Fibroblast of mammary gland (primary cell): Measurements from ENCODE around the gene MYL11.
A peak's percentile ranks its signal among the peaks of the same experiment; 100 is the strongest.

Experiments
- DNase-seq: peaks from one replicate; pipeline ENCODE4 v3.0.0-alpha.2; 2010; ENCODE audit warnings: low read depth
- H3K4me3 ChIP-seq: 2 replicates; pipeline ENCODE4 v1.5.1; 2011; ENCODE audit warnings: low read depth, mild to moderate bottlenecking, low read length, moderate library complexity; ENCODE audit not compliant: control insufficient read depth
- CTCF ChIP-seq: conservative IDR thresholded peaks from 2 replicates; pipeline ENCODE4 v1.5.1; 2011; ENCODE audit warnings: low read depth, low read length, inconsistent platforms; ENCODE audit not compliant: control insufficient read depth, insufficient read depth

Gene MYL11

GRCh38 chr16:30352488-30353401, 21.9 kb upstream of the MYL11 start:
- peak; percentile 18 for TF ChIP-seq CTCF
- DNase-seq: no peak
- H3K4me3 ChIP-seq: no peak overlapping the region

- peak overlapping the region; percentile 94 for H3K4me3 ChIP-seq
- no peak for DNase-seq
- TF ChIP-seq CTCF: no peak
Observed at GRCh38 chr16:30353438-30354129, 21.0 kb upstream of the MYL11 start.

GRCh38 chr16:30354423-30355143, 20.0 kb upstream of the MYL11 start:
- H3K4me3 ChIP-seq: peak overlapping the region; percentile 94
- no peak for TF ChIP-seq CTCF
- DNase-seq: no peak

GRCh38 chr16:30355144-30355953, 19.3 kb upstream of the MYL11 start, which contains the start of gene CD2BP2:
TSS of gene CD2BP2 (minus strand) at chr16:30355308. CDS start at chr16:30354681, 627 bp downstream.
- DNase-seq: peak; percentile 100
- H3K4me3 ChIP-seq: peak within 1 kb of the TSS; percentile 94
- TF ChIP-seq CTCF: peak; percentile 2

- peak overlapping the region; percentile 52 for H3K4me3 ChIP-seq
- DNase-seq: no peak
- no peak for TF ChIP-seq CTCF
Observed at GRCh38 chr16:30355954-30356308, 18.7 kb upstream of the MYL11 start.
